GM18507 (cell line): Measurements from ENCODE around the gene TYRP1.
"Not testable (repeated sequence)": the region's sequence is repeated elsewhere in the genome, so short reads cannot be mapped to it uniquely, and the experiment has no call there.

ENCODE experiments used
- DNase-seq: peaks from one replicate; pipeline ENCODE4 v3.0.0; 2011; ENCODE audit warnings: low read depth; ENCODE audit not compliant: insufficient read length; ENCODE audit errors: extremely low spot score
- FAIRE-seq: peaks from 2 replicates; lab custom pipeline; 2011; peaks lifted over from hg19 to GRCh38; lab: Jason Lieb, UNC

TYRP1 gene, protein sequence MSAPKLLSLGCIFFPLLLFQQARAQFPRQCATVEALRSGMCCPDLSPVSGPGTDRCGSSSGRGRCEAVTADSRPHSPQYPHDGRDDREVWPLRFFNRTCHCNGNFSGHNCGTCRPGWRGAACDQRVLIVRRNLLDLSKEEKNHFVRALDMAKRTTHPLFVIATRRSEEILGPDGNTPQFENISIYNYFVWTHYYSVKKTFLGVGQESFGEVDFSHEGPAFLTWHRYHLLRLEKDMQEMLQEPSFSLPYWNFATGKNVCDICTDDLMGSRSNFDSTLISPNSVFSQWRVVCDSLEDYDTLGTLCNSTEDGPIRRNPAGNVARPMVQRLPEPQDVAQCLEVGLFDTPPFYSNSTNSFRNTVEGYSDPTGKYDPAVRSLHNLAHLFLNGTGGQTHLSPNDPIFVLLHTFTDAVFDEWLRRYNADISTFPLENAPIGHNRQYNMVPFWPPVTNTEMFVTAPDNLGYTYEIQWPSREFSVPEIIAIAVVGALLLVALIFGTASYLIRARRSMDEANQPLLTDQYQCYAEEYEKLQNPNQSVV

DNA sequence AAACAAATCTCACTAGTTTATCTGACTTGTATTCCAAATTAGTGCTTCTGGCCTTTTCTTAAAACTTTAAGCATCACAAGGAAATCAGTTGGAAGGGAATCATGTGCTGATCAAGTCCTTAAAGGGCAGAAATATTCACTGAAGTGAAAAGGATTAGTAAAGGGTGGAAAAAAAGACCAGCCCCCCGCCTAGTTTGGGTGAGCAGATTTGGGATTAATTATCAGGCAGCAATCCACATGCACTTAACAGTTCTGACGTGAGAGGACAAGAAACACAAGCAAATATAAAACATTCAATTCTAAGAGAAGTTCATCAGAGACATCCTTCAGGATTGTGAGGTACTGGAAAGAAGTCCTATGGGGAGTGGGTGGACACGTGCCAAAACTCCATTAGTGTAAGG is at the start of gene TYRP1:
Gene TYRP1 (plus strand): TSS at position 245 of the 400 bp plus-strand sequence. CDS start 612 bp downstream, outside the sequence.
- DNase-seq (no peak), FAIRE-seq (no peak)

DNA sequence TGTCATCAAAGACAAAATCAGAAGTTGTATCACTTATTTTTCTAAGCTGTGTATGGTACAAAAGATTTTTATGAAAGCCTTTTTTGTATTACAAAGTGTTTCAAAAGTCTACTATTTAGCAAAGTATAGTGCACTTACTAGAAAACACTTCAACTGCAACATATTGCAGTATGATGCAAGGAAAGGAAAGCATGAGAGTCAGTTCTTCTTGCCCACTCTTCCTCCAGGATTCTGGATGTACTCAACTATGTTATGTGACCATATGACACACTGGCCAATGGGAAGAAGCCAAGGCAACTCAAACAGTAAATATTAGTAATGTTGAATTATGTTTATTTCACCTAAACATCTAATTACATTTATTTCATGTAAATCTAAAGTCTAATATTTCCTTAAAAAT is 49.5 kb upstream of the TYRP1 start:
- FAIRE-seq (no peak), DNase-seq (no peak)

DNA sequence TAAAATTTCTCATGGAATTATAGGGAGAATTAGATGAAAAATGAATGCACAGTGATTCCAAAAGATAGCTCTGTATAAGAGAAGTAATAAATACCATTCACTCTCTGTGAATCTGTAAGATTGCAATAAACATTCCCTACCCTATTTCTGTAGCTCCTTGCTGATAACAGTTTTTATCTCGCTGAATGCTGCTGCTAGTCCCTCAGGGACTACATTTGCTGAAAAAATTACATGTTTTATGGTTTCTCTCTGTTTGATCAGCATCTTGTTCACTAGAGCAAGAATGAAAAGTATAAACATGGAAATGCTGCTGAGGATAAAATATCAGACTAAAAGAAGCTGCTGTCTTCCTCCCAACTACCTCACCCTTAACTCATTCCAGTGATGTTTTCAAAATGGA is 44.3 kb upstream of the TYRP1 start:
- no peak for DNase-seq
- FAIRE-seq: no peak

DNA sequence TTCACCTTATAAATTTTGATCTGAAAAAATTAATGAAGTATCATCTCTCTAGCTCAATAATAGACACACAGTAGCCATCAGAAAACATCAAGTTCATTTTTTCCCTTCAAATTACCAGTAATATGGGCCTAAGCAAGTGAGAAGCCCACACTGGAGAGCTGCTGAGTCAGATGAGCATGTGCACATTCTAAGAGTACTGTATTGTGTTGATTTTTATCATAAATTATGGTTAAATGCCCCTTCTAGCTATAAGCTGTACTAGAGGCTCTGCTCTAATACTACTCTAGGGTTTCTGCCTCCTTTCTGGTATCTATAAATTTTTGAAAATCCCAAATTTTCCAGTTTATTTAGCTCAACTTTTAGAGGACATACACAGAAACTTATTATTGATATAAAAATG is 42.1 kb upstream of the TYRP1 start:
- DNase-seq (no peak), FAIRE-seq (no peak)

DNA sequence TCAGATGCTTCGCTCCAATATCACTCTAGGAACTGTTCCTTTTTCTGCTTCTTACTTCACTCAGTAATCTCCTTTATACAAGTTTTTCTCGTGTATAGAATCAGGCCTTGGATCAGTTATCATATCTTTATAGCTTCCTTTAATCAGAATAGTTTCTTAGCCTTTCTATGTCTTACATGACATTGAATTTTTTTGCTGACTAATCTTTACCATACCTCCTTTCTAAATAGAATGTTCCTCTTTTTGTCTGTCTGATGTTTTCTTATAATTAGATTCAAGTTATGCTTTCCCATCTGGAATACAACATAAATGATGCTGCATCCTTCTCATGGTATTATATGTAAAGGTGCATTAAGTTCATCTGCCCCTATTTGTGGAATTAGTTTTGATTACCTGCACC is 40.2 kb upstream of the TYRP1 start:
- FAIRE-seq: no peak

DNA sequence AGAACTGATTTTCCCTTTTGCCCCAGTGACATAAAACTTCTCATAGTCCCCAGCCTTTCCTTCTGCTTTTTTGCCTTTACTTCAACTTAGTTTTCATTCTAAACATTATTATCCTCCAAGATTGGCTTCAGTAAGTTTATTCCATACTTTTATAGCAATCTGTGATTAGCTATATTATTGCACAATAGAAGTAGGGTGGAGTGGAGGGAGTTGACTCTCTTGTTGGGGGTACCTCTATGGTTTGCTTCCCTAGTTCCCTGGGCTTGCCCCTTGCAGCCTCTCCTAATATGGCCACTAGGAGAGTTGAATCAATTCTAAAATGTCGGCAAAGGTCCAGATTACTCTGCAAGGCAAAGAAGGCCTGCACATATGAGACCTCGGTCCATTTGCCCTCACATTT is 36.4 kb upstream of the TYRP1 start:
- FAIRE-seq (no peak), DNase-seq (no peak)

More for the DNA sequence above, 40.2 kb upstream of the TYRP1 start:
- DNase-seq: no peak

DNA sequence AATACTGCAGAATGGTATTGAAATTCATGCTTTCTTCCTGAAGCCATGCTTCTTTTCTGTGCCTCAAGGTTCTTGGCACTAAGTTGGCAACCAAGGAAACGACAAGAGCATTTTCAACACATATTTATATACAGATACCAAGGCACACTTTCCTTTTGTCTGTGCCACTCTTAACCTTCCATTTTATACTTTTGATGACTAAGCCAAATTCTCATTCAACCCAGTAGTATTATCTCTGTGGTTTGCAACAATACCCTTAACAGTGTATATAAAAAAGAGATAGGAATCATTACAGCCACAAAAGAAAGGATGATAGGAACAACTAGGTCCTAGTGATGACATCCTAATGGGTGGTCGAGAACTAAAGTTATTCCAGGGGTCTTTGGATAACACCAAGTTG is 36.0 kb upstream of the TYRP1 start:
- no peak for FAIRE-seq
- DNase-seq: no peak

DNA sequence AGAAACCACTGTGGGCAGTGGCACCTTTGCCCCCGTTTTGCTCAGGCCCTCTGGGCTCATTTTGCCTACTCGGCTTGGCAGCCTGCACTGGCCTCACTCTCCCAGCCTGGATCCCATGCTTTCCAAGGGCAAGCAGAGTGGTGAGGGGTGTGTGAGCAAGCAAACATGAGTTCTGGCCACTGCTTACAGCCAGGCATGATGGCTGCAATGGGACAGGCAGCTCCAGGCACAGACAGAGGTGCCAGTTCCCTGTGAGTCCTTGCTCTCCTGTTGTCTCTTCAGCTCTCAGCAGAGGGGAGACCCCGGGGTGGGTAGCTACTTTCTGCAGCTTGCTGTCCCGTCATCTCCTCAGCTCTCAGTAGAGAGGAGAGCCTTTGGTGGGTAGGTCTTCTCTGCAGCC is 35.2 kb upstream of the TYRP1 start:
- no peak for FAIRE-seq

DNA sequence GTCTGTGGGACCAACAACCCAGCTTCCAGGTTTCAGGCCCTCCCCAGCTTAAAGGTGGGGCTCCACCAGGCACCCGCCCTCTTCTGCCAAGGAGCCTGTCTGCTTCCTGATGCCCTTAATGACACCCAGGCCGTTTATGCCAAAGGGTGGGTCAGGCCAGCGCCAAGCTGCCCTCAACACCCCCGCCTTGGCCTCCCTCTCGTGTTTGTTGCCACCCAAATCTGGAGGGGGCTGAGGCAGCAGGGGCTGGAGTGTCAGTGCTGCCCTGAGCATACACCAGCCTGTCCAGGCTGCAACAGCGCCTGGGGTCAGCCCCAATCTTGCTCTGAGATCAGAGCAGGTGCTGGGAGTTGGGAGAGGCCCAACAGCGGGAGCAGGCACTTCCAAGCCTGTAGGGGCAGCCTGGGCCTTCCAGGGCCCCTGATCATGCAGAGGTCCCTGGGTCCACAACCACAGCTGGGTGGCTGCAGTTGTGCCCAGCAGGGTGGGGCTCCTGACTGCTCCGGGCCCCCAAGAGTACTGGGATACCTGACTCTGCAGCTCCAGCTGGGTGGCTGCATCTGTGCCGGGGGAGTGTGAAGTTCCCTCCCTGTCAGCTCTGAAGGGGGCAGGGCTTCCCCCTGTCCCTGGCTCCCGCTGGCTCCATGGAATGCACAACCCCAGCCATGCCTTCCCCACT is 34.5 kb upstream of the TYRP1 start:
- FAIRE-seq: no peak
- no peak for DNase-seq

More for the DNA sequence above, 35.2 kb upstream of the TYRP1 start:
- DNase-seq: no peak

DNA sequence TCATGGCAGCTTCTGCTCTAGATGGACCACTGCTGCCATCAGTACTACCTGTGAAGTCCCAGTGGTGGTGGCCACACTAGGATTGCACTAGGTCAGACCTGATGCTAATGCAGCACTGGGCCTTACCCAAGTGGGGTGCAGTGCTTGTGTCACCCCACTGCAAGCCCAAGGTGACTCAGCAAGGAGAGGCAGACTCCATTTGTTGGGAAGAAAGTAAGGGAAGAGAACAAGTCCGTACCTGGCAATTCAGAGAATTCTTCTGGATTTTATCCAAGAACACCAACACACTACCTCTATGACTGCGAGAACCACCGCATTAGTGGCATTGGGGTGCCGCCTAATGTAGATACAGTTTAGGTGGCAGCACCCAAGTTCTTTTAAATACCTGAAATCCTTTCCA is 34.0 kb upstream of the TYRP1 start:
- FAIRE-seq: no peak
- DNase-seq: no peak

DNA sequence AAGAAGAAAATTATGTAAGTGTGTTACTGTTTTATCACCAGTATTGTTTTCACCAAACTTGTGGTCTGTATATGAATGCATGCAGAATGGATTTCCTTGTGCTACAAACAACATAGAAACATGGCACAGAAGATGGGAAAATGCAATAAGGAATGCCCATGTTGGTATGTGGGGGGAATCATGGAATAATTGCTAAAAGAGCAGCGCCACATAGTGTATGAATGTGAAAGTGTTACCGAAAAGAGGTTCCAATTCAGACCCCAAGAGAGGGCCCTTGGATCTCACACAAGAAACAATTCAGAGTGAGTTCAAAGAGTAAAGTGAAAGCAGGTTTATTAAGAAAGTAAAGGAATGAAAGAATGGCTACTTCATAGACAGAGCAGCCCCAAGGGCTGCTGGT is 26.4 kb upstream of the TYRP1 start:
- FAIRE-seq (no peak), DNase-seq (no peak)

DNA sequence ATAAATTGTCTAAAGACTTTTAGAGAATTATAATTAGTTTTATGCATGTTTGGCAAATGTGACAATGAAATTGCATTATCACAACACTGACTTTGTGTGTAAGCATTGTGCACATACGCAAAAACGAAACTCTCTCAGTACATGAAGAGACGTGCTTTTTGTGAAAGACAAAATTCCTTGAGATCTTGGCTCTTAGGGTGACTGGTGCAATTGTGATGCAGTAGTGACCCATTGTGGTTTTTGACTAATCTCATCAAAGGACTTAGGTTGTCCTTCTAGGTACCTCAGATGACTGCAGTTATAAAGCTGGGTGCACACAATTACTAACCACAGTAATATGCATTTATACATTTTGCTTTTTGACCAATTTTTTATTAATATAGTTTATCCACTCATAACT is 25.3 kb upstream of the TYRP1 start:
- DNase-seq (no peak), FAIRE-seq (no peak)

DNA sequence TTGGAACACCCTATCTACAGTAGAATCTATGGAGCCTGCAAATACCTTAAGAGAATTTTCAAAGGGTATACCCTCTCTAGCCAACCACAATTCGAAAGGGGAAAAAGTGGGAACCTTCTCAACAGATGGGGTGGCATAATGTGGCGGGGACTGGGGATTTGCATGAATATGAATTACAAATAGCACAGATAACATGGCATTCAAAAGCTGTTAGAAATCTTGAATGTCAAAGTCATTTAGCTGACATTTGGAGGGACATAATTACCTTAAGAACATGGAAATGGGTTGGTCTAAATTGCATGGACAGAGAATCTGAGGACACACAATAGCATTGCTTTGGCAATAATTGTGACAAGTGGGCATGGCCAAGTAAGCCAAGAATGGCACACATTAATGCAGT is 23.2 kb upstream of the TYRP1 start:
- no peak for DNase-seq
- FAIRE-seq: no peak

DNA sequence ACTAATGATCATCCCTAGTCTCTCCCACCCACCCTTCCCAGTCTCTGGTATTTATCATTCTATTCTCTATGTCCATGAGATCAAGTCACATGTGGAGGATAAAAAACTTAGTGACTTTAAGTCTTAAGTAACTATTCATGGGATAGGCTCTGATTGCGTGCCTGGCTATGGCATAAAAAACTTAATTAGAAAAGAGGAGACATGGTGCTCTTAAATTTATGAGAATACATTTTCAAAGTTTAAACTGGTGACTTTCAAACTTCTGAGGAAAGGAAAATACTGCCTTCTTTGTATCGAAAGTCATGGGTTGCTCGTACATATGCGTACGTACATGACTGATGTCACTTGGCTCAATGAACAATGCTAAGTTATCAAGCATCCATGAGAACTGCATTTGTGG is 18.2 kb upstream of the TYRP1 start:
- FAIRE-seq (no peak), DNase-seq (no peak)

DNA sequence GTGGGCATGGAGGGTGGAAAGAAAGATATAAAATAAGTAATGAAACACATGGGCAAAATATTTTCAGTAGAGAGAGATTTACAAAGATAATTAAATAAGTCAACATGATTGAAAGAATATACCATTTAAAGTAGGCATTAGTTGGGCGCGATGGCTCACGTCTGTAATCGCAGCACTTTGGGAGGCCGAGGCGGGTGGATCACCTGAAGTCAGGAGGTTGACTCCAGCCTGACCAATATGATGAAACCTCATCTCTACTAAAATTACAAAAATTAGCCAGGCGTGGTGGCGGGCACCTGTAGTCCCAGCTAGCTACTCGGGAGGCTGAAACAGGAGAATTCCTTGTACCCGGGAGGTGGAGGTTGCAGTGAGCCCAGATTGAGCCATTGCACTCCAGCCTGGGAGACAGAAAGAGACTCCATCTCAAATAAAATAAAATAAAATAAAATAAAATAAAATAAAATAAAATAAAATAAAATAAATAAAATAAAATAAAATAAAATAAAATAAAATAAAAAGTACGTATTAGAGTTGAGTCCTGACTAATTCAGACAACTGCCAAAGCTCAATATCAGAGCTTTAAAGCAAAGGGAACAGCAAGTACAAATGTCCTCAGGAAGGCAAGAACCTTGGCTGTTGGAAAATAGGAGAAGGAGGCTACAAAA is 15.6 kb upstream of the TYRP1 start:
- not testable (repeated sequence) for FAIRE-seq, DNase-seq

DNA sequence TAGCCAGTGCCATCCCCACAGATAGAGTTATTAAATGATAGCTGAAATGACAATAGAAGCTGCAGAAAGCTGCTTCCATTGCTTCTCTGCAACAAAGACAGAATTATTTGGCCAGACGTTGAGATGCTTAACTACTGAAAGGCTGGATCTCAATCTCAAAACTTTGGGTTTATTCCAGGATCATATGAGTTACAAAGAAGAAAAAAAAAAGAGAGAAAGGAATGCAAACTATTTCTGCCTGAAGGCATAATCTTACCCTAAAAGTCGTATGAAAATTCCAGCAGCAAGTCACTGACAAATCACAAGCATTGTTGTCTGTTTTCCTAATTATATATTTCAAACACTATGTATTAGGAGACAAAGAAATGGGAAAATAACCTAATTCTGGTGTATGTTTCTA is 12.8 kb upstream of the TYRP1 start:
- DNase-seq: no peak
- FAIRE-seq: no peak

DNA sequence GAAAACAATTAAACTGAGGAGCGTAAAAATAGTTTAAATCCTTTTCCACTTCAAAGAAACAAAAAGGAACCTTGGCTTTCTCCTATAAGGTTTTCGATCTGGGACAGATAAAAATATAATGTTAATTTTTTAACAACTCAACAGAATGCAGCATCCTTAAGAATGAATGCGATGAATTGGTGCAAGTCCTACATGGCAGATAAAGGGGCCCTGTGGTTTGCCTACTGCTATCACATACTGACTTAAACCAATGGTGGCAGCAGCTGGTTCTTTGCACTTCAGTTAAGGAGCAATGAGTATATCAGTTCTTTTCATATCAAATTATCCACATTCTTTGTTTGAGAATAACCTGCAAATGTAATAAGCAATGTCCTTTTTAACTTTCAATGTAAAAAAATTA is 12.4 kb upstream of the TYRP1 start:
- no peak for DNase-seq
- no peak for FAIRE-seq

DNA sequence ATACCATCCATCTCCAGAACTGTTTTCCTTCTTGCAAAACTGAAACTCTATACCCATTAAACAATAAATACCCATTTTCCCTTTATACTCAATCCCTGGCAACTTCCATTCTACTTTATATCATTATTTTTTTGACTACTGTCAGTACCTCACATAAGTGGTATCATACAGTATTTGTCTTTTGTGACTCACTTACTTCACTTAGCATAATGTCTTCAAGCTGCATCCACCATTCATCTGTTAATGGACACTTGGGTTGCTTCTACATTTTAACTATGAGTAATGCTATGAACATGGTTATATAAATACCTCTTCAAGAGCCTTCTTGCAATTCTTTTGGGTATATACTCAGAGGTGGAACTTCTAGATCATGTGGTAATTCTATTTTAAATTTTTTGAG is 11.6 kb upstream of the TYRP1 start:
- DNase-seq (no peak), FAIRE-seq (no peak)

DNA sequence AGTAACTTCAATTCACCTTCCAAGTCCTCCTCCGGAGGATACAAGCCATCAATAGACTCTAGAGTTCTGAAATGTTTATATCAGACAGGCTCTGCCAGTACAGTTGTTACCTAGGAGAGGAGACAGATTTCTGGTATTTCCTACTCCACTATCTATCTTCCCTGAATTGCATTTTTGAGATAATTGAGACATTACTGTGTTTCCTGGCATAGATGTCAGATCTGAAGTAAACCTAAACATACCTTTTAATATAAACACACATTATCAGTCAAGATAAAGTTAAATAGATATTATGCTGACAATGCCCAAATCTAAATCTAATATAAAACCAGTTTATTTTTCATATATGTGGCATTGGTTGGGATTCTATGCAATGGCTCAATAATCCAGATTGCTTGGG is 8.2 kb upstream of the TYRP1 start:
- no peak for DNase-seq
- FAIRE-seq: no peak

DNA sequence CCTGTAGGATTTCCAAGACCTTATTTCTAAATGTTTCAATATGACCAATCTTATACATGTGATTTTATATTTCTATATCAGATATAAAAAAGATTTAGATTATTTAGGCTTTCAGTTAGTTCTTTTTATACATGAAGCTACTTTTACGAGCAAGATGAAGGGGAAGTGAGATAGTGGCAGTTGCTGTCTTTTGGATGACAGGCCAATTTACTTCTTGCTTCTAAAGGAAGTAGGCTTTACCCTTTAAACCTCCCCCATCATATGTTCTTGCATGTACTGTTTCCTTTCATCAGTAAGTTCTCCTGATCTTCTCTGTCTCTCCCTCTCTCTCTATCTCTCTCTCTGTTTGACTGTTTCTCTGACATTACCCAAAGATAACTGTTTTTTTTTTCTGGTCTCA is 4.0 kb upstream of the TYRP1 start:
- DNase-seq (no peak), FAIRE-seq (no peak)
